ENCODE data around the gene ADH6.

- TF ChIP-seq CTCF (IDR thresholded peaks at IDR 0.05): no peak
- TF ChIP-seq ZFX (IDR thresholded peaks at IDR 0.05; ENCODE audit: borderline replicate concordance): no peak
Measured at GRCh38 chr4:99235955-99236354, 16.9 kb upstream of the ADH6 start.

Measured in 22Rv1 (cell line).